Mesothelial cell of epicardium (in vitro differentiated cells): ENCODE results near the gene DIRAS1. TPM values are rescaled to one million over a fixed set of nuclear protein-coding genes. Genes with fewer than 3 reads are reported as not detected.

Source experiments
- DNase-seq, 2 experiments: peaks; one replicate each; pipeline ENCODE4 v3.0.0; 2021; ENCODE audit warnings: low spot score in 2 of 2; ENCODE audit not compliant: unreplicated experiment in 2 of 2
- H3K27ac Mint-ChIP-seq: 2 replicates; pipeline ENCODE4 v1.8.0; 2021; ENCODE audit warnings: mixed read lengths
- H3K27me3 Mint-ChIP-seq: 2 replicates; pipeline ENCODE4 v1.8.0; 2021; ENCODE audit warnings: low read depth, mixed read lengths
- H3K36me3 Mint-ChIP-seq: 2 replicates; pipeline ENCODE4 v1.8.0; 2021; ENCODE audit warnings: mixed read lengths
- H3K4me1 Mint-ChIP-seq: 2 replicates; pipeline ENCODE4 v1.8.0; 2021; ENCODE audit warnings: mixed read lengths
- H3K4me3 Mint-ChIP-seq: 2 replicates; pipeline ENCODE4 v1.8.0; 2021; ENCODE audit warnings: mild to moderate bottlenecking, moderate library complexity, mixed read lengths
- H3K9me3 Mint-ChIP-seq: 2 replicates; pipeline ENCODE4 v1.8.0; 2021; ENCODE audit warnings: mixed read lengths
- total RNA-seq: library from RNA; stranded (reverse); gene quantifications from 3 replicates; pipeline ENCODE4 v1.2.1, GENCODE V29; 2021
- TF ChIP-seq, protein P1 (sequence below): fragments of 200-600 bp; sonication (generic); IDR thresholded peaks from one replicate; pipeline ENCODE4 v1.5.0; 2021; ENCODE audit warnings: antibody characterized with exemption; ENCODE audit not compliant: unreplicated experiment

Gene DIRAS1
- total RNA-seq, 1 donor from 2014 or later: 3.2 TPM

DNA sequence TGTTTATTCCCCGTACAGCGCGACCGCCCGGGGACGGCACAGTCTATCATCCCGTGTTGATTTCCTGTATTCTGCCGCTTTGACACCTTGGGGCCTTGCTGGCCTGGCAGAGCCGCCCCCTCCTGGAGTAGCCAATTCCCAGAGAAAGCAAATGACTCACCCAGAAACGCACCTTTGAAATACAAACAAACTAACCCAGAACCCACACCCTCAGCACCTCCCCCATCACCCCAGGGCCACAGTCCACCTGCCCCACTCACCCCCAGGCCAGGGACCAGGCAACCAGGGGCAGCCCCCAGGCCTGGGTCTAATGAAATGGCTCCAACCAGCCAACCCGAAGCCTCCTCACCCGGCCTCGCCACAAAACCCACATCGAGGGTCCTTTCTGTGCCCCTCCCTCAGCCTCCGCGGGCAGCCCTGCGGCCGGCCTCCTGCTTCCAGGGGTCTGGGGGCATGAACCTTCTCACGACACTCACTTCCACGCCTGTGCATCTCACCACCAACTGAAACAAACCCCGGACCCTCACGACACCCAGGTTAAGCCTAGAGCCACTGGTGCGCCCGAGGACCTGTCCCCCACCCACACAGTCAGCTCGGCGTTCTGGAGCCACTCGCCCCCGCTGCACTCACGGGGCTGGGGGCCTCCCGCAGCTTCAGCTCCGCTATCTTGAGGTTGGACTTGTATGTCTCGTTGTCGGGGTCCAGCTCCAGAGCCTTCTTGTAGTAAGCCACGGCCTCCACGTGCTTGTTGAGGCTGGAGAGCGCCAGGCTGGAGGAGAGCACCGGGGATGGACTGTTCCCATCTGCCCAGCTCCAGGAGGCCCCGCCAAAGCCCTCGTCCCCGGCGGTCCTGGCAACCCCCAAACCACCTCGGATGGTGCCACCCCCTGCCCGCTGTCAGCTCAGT lies 41.0 kb upstream of the DIRAS1 start:
- TF ChIP-seq, protein P1, sequence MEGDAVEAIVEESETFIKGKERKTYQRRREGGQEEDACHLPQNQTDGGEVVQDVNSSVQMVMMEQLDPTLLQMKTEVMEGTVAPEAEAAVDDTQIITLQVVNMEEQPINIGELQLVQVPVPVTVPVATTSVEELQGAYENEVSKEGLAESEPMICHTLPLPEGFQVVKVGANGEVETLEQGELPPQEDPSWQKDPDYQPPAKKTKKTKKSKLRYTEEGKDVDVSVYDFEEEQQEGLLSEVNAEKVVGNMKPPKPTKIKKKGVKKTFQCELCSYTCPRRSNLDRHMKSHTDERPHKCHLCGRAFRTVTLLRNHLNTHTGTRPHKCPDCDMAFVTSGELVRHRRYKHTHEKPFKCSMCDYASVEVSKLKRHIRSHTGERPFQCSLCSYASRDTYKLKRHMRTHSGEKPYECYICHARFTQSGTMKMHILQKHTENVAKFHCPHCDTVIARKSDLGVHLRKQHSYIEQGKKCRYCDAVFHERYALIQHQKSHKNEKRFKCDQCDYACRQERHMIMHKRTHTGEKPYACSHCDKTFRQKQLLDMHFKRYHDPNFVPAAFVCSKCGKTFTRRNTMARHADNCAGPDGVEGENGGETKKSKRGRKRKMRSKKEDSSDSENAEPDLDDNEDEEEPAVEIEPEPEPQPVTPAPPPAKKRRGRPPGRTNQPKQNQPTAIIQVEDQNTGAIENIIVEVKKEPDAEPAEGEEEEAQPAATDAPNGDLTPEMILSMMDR: no peak
- peaks cover 24% of the 10 kb centered on the region for H3K36me3 Mint-ChIP-seq
- H3K27ac Mint-ChIP-seq: no peak overlapping the region
- H3K4me3 Mint-ChIP-seq: no peak overlapping the region
- no peaks in the 10 kb centered on the region for H3K4me1 Mint-ChIP-seq
- no peak for DNase-seq
- no peaks in the 10 kb centered on the region for H3K9me3 Mint-ChIP-seq
- no peaks in the 10 kb centered on the region for H3K27me3 Mint-ChIP-seq

GRCh38 chr19:2761309-2761677 lies 40.1 kb upstream of the DIRAS1 start:
- Mint-ChIP-seq H3K4me1 (no peaks in the 10 kb centered on the region), H3K36me3 (peaks cover 25% of the 10 kb centered on the region), H3K9me3 (no peaks in the 10 kb centered on the region), H3K27ac (no peak overlapping the region), H3K4me3 (no peak overlapping the region), H3K27me3 (no peaks in the 10 kb centered on the region)
- no peak for DNase-seq
- TF ChIP-seq, protein P1: no peak

DNA sequence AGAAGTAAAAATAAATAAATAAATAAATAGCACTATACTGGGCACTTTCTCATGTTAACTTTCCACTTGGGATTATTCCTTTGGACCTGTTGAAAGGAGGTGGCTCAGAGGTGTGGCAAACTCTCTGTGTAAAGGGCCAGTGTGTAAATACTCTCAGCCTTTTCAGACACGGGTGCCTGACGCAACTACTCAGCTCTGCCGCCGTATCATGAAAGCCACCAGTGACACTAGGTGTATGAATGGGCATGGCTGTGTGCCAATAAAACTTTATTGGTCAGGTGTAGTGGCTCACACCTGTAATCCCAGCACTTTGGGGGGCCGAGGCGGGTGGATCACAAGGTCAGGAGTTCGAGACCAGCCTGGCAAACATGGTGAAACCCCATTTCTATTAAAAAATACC lies 38.8 kb upstream of the DIRAS1 start:
- TF ChIP-seq, protein P1: no peak
- Mint-ChIP-seq H3K4me1 (no peaks in the 10 kb centered on the region), H3K9me3 (no peaks in the 10 kb centered on the region), H3K27me3 (no peaks in the 10 kb centered on the region), H3K4me3 (no peak overlapping the region), H3K27ac (no peak overlapping the region), H3K36me3 (peaks cover 32% of the 10 kb centered on the region)
- no peak for DNase-seq

DNA sequence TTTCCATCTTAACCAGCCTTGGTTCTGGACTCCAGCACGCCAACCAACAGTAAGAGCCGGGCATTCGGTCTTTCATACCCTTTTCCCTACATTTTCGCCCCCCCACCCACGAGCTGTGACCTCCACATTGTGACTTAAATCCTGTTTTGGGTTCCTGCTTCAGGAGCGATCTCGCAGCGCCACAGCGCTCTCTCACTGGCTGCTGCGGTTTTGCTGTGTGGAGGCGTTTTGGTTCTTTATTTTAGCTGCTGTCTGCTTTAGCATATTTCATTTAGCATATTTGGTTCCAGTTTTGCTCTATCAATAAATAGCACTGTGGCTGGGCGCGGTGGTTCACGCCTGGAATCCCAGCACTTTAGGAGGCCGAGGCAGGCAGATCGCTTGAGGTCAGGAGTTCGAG lies 38.2 kb upstream of the DIRAS1 start:
- Mint-ChIP-seq H3K27ac (no peak overlapping the region), H3K4me1 (no peaks in the 10 kb centered on the region), H3K4me3 (no peak overlapping the region), H3K9me3 (no peaks in the 10 kb centered on the region), H3K36me3 (peaks cover 32% of the 10 kb centered on the region), H3K27me3 (no peaks in the 10 kb centered on the region)
- TF ChIP-seq, protein P1: no peak
- no peak for DNase-seq

- H3K27me3 Mint-ChIP-seq: no peaks in the 10 kb centered on the region
- no peaks in the 10 kb centered on the region for H3K9me3 Mint-ChIP-seq
- no peaks in the 10 kb centered on the region for H3K4me1 Mint-ChIP-seq
- H3K36me3 Mint-ChIP-seq: peaks cover 32% of the 10 kb centered on the region
- no peak for DNase-seq
- H3K4me3 Mint-ChIP-seq: no peak overlapping the region
- TF ChIP-seq, protein P1: no peak
- no peak overlapping the region for H3K27ac Mint-ChIP-seq
Measured at GRCh38 chr19:2758601-2759313, 37.6 kb upstream of the DIRAS1 start.
